Measurements from ENCODE around the gene MMP25. TPM values are rescaled to one million over a fixed set of nuclear protein-coding genes. Genes with fewer than 3 reads are reported as not detected.

MMP25 gene
- total and polyA plus RNA-seq, 9 of the 15 experiments (the other 6 are each of a cell fraction or from before 2014, with no cell fraction given) = 0.03 to 0.04 TPM; not detected in 7

GRCh38 chr16:3059041-3059722 is 12.8 kb downstream of the MMP25 start (continued):
- no peak for TF ChIP-seq CEBPB (tag; IDR thresholded peaks at IDR 0.05)
- TF ChIP-seq ASH1L (IDR thresholded peaks at IDR 0.05; ENCODE audit: borderline replicate concordance, low read depth, partially characterized antibody) = no peak
- TF ChIP-seq CHAMP1 (IDR thresholded peaks at IDR 0.05) = no peak
- no peak for TF ChIP-seq E2F8 (IDR thresholded peaks at IDR 0.05; ENCODE audit: low read depth, partially characterized antibody)
- TF ChIP-seq HBP1 (CRISPR knock-in tag; IDR thresholded peaks at IDR 0.05) = no peak
- TF ChIP-seq MXD1 (CRISPR knock-in tag; IDR thresholded peaks at IDR 0.05; ENCODE audit: borderline replicate concordance, poor library complexity, severe bottlenecking) = no peak
- peak; percentile 45 for TF ChIP-seq ZFX (CRISPR knock-in tag; IDR thresholded peaks at IDR 0.05)
- TF ChIP-seq FOXJ2 (tag; IDR thresholded peaks at IDR 0.05) = no peak
- no peak for TF ChIP-seq ZNF282 (CRISPR knock-in tag; IDR thresholded peaks at IDR 0.05)
- TF ChIP-seq SUPT5H (IDR thresholded peaks at IDR 0.05) = peak; percentile 59; the same call in 1 of the 2 replicates
- no peak for TF ChIP-seq SAP30 (IDR thresholded peaks at IDR 0.05; ENCODE audit: borderline replicate concordance, insufficient read depth, low read depth, low read length, poor library complexity, severe bottlenecking)
- no peak for TF ChIP-seq ZNF785 (CRISPR knock-in tag; IDR thresholded peaks at IDR 0.05)
- TF ChIP-seq SNIP1 (IDR thresholded peaks at IDR 0.05; ENCODE audit: low read depth) = no peak
- no peak for TF ChIP-seq CREB3 (tag; conservative IDR thresholded peaks at IDR 0.05; ENCODE audit: low read depth)
- no peak; the same call in 1 of the 2 replicates for TF ChIP-seq HNRNPL (IDR thresholded peaks at IDR 0.05; ENCODE audit: low read depth, low read length)
- no peak for TF ChIP-seq DDX20 (tag; IDR thresholded peaks at IDR 0.05; ENCODE audit: low read depth)
- TF ChIP-seq TCF7 (IDR thresholded peaks at IDR 0.05; ENCODE audit: borderline replicate concordance) = no peak
- TF ChIP-seq ZNF57 (CRISPR knock-in tag; IDR thresholded peaks at IDR 0.05) = no peak
- TF ChIP-seq DACH1 (IDR thresholded peaks at IDR 0.05; ENCODE audit: partially characterized antibody) = no peak
- no peak for TF ChIP-seq ARHGAP35 (IDR thresholded peaks at IDR 0.05; ENCODE audit: partially characterized antibody)

Measured in K562 (cell line).